Epithelial cell of proximal tubule (primary cell): Measurements from ENCODE around the gene LYZL1. TPM values are rescaled to one million over a fixed set of nuclear protein-coding genes. Genes with fewer than 3 reads are reported as not detected.

Experiments used
- DNase-seq: peaks from one replicate; pipeline ENCODE4 v3.0.0-alpha.2; 2011; ENCODE audit warnings: low read depth
- H3K4me3 ChIP-seq: 2 replicates; pipeline ENCODE4 v1.5.1; 2011; ENCODE audit warnings: low read depth, mild to moderate bottlenecking, low read length
- CTCF ChIP-seq: conservative IDR thresholded peaks from 2 replicates; pipeline ENCODE4 v1.5.1; 2012; ENCODE audit warnings: low read depth, mild to moderate bottlenecking, low read length
- total RNA-seq: library from RNA; depleted of rRNA; stranded (reverse); fragments of >200 nt; gene quantifications from 2 replicates; pipeline ENCODE4 v1.2.3, GENCODE V29; 2015

The LYZL1 gene
- total RNA-seq, 1 donor from 2014 or later, result not detected

- no peak overlapping the region for H3K4me3 ChIP-seq
- no peak for TF ChIP-seq CTCF
Observed at GRCh38 chr10:29271877-29272276, 17.0 kb upstream of the LYZL1 start.

GRCh38 chr10:29273478-29273877 is 15.4 kb upstream of the LYZL1 start:
- no peak for TF ChIP-seq CTCF
- no peak for DNase-seq
- H3K4me3 ChIP-seq, result no peak overlapping the region

More at GRCh38 chr10:29271877-29272276, 17.0 kb upstream of the LYZL1 start:
- no peak for DNase-seq

- no peak overlapping the region for H3K4me3 ChIP-seq
- no peak for DNase-seq
- TF ChIP-seq CTCF, result no peak
Observed at GRCh38 chr10:29276251-29276850, 12.5 kb upstream of the LYZL1 start.

GRCh38 chr10:29277296-29277695 is 11.6 kb upstream of the LYZL1 start:
- no peak for DNase-seq
- TF ChIP-seq CTCF, result no peak
- H3K4me3 ChIP-seq, result no peak overlapping the region

GRCh38 chr10:29279779-29280487 is 8.9 kb upstream of the LYZL1 start:
- TF ChIP-seq CTCF, result no peak
- no peak overlapping the region for H3K4me3 ChIP-seq
- DNase-seq, result no peak

GRCh38 chr10:29280488-29280840 is 8.4 kb upstream of the LYZL1 start:
- H3K4me3 ChIP-seq, result no peak overlapping the region
- no peak for DNase-seq
- TF ChIP-seq CTCF, result no peak

- DNase-seq, result no peak
- no peak overlapping the region for H3K4me3 ChIP-seq
- no peak for TF ChIP-seq CTCF
Observed at GRCh38 chr10:29285624-29286051, 3.2 kb upstream of the LYZL1 start.
